GM19438 (cell line): ENCODE data around the gene CERS6.
"Not testable (repeated sequence)": the region's sequence is repeated elsewhere in the genome, so short reads cannot be mapped to it uniquely, and the experiment has no call there.

ENCODE experiments used
- ATAC-seq: cut with Tn5 transposase; IDR thresholded peaks from one replicate; pipeline ENCODE4 v1.9.1; 2021; ENCODE audit warnings: low read depth; ENCODE audit not compliant: unreplicated experiment

The CERS6 gene

GRCh38 chr2:168782271-168782670, 326.2 kb downstream of the CERS6 start:
- no peak for ATAC-seq

GRCh38 chr2:168784993-168785392, 328.9 kb downstream of the CERS6 start:
- ATAC-seq = no peak

- no peak for ATAC-seq
Observed at GRCh38 chr2:168787098-168787781, 331.2 kb downstream of the CERS6 start.

GRCh38 chr2:168787782-168788376, 331.8 kb downstream of the CERS6 start:
- ATAC-seq = no peak

- no peak for ATAC-seq
Observed at GRCh38 chr2:168789776-168790175, 333.7 kb downstream of the CERS6 start.

- ATAC-seq = no peak
Observed at GRCh38 chr2:168790226-168790902, 334.3 kb downstream of the CERS6 start.

- not testable (repeated sequence) for ATAC-seq
Observed at GRCh38 chr2:168791140-168791539, 335.1 kb downstream of the CERS6 start.

GRCh38 chr2:168793596-168793995, 337.5 kb downstream of the CERS6 start:
- no peak for ATAC-seq

- ATAC-seq = no peak
Observed at GRCh38 chr2:168794968-168795367, 338.9 kb downstream of the CERS6 start.

GRCh38 chr2:168796090-168796577, 340.1 kb downstream of the CERS6 start:
- no peak for ATAC-seq

- no peak for ATAC-seq
Observed at GRCh38 chr2:168796583-168797285, 340.7 kb downstream of the CERS6 start.

- ATAC-seq = no peak
Observed at GRCh38 chr2:168797286-168797655, 341.2 kb downstream of the CERS6 start.

- no peak for ATAC-seq
Observed at GRCh38 chr2:168798076-168798887, 342.2 kb downstream of the CERS6 start.

GRCh38 chr2:168798888-168799410, 342.9 kb downstream of the CERS6 start:
- no peak for ATAC-seq

- ATAC-seq = no peak
Observed at GRCh38 chr2:168801471-168801870, 345.4 kb downstream of the CERS6 start.

GRCh38 chr2:168801961-168802858, 346.1 kb downstream of the CERS6 start, which contains the start of gene NOSTRIN:
TSS of gene NOSTRIN (plus strand) at chr2:168802637. CDS start at chr2:168802647, 10 bp downstream.
- ATAC-seq = no peak

- no peak for ATAC-seq
Observed at GRCh38 chr2:168802859-168803725, 347.0 kb downstream of the CERS6 start.

- ATAC-seq = no peak
Observed at GRCh38 chr2:168804214-168804613, 348.1 kb downstream of the CERS6 start.
